PC-3 (cell line): Measurements from ENCODE around the gene SHBG. TPM values are rescaled to one million over a fixed set of nuclear protein-coding genes. Genes with fewer than 3 reads are reported as not detected.

Experiments
- ATAC-seq: fragments of 200-7000 bp; cut with Tn5 transposase; 2 replicates; pipeline ENCODE4 v1.9.1; 2020; ENCODE audit warnings: mild to moderate bottlenecking, moderate library complexity
- BruUV-seq: library from RNA; stranded (reverse); fragments of 400-500 nt; replicated peaks from 2 replicates; lab custom pipeline; 2021; lab: Mats Ljungman, UMichigan
- CTCF ChIA-PET: fragments of 300-600 bp; sonication (Branson Sonifier 250); formaldehyde crosslinking; loops from one replicate; lab custom pipeline; 2022; ENCODE audit warnings: antibody characterized with exemption; lab: Charles Lee
- POLR2A ChIA-PET: fragments of 300-600 bp; sonication (Branson Sonifier 250); formaldehyde crosslinking; loops from one replicate; lab custom pipeline; 2022; ENCODE audit warnings: antibody characterized with exemption; ENCODE audit not compliant: unreplicated experiment; lab: Charles Lee
- DNase-seq: peaks from one replicate; pipeline ENCODE4 v3.0.0-alpha.2; 2015
- H2AFZ ChIP-seq: fragments of 300-600 bp; sonication (generic); 2 replicates; pipeline ENCODE4 v1.6.0; 2016; ENCODE audit warnings: antibody characterized with exemption, low read length
- H3F3A ChIP-seq: fragments of 300-600 bp; sonication (generic); one replicate; pipeline ENCODE4 v1.6.0; 2017; ENCODE audit warnings: antibody characterized with exemption, low read length, control low read depth, mild to moderate bottlenecking; ENCODE audit not compliant: unreplicated experiment
- H3K27ac ChIP-seq: fragments of 300-600 bp; sonication (generic); 2 replicates; pipeline ENCODE4 v1.5.1; 2016; ENCODE audit warnings: mild to moderate bottlenecking, low read length
- H3K27me3 ChIP-seq: fragments of 300-600 bp; sonication (generic); 2 replicates; pipeline ENCODE4 v1.6.1; 2016; ENCODE audit warnings: low read length, mixed read lengths
- H3K36me3 ChIP-seq: fragments of 300-600 bp; sonication (generic); 2 replicates; pipeline ENCODE4 v1.6.1; 2016; ENCODE audit warnings: low read depth, mixed run types, low read length, mixed read lengths
- H3K4me1 ChIP-seq: fragments of 300-600 bp; sonication (generic); 2 replicates; pipeline ENCODE4 v1.5.1; 2016; ENCODE audit warnings: low read length; ENCODE audit not compliant: insufficient read depth
- H3K4me2 ChIP-seq: fragments of 300-600 bp; sonication (generic); 2 replicates; pipeline ENCODE4 v1.6.0; 2016; ENCODE audit warnings: low read length
- H3K4me3 ChIP-seq: fragments of 300-600 bp; sonication (generic); 2 replicates; pipeline ENCODE4 v1.5.1; 2016; ENCODE audit warnings: mild to moderate bottlenecking, low read length, mixed read lengths
- H3K79me2 ChIP-seq: fragments of 300-600 bp; sonication (generic); 2 replicates; pipeline ENCODE4 v1.6.1; 2017; ENCODE audit warnings: low read length, mixed read lengths
- H3K9ac ChIP-seq: fragments of 300-600 bp; sonication (generic); 2 replicates; pipeline ENCODE4 v1.6.0; 2016; ENCODE audit warnings: mild to moderate bottlenecking, low read length
- H3K9me2 ChIP-seq: fragments of 300-600 bp; sonication (generic); replicated peaks from 2 replicates; pipeline ENCODE4 v1.6.1; 2016; ENCODE audit warnings: mixed run types, low read length, mixed read lengths
- H3K9me3 ChIP-seq: fragments of 300-600 bp; sonication (generic); 2 replicates; pipeline ENCODE4 v1.6.1; 2016; ENCODE audit warnings: low read length, mixed read lengths
- H4K20me1 ChIP-seq: fragments of 300-600 bp; sonication (generic); 2 replicates; pipeline ENCODE4 v1.6.1; 2016; ENCODE audit warnings: low read length, mixed read lengths
- CTCF ChIP-seq: fragments of 300-600 bp; sonication (generic); conservative IDR thresholded peaks from 2 replicates; pipeline ENCODE4 v1.5.1; 2017; ENCODE audit warnings: antibody characterized with exemption, low read depth, mild to moderate bottlenecking, low read length
- EZH2 ChIP-seq: fragments of 300-600 bp; sonication (generic); IDR thresholded peaks from one replicate; pipeline ENCODE4 v1.6.1; 2017; ENCODE audit warnings: antibody characterized with exemption, mild to moderate bottlenecking, low read length; ENCODE audit not compliant: unreplicated experiment
- EZH2phosphoT487 ChIP-seq: fragments of 300-600 bp; sonication (generic); IDR thresholded peaks from 2 replicates; pipeline ENCODE4 v1.6.1; 2018; ENCODE audit warnings: mild to moderate bottlenecking, antibody characterized with exemption, low read length, borderline replicate concordance
- intact Hi-C: fragments of 100-400 bp; cut with micrococcal nuclease; formaldehyde crosslinking; loops from 2 replicates; pipeline ENCODE4 v1.9.0; 2023
- total RNA-seq: library from RNA; depleted of rRNA; stranded (reverse); fragments of >200 nt; gene quantifications from 2 replicates; pipeline ENCODE4 v1.2.3, GENCODE V29; 2014; rRNA removed

Gene SHBG
- total RNA-seq, 1 experiment from 2014 or later = not detected

- H3K9ac ChIP-seq = no peak overlapping the region
- peaks cover 3% of the 10 kb centered on the region for H3K79me2 ChIP-seq
- H4K20me1 ChIP-seq = no peaks in the 10 kb centered on the region
- intact Hi-C loops = no loop called here
- ChIA-PET CTCF (no interaction called here), POLR2A (no interaction called here)
- no peak overlapping the region for H3K4me3 ChIP-seq
- ATAC-seq (no peak), DNase-seq (no peak)
- no peaks in the 10 kb centered on the region for H3K9me3 ChIP-seq
- TF ChIP-seq EZH2 (no peak), CTCF (no peak), EZH2phosphoT487 (no peak)
- no peaks in the 10 kb centered on the region for H3K9me2 ChIP-seq
- no peak overlapping the region for H3K27ac ChIP-seq
- peaks cover 12% of the 10 kb centered on the region for H3K36me3 ChIP-seq
- H3K4me1 ChIP-seq = no peaks in the 10 kb centered on the region
- H3K27me3 ChIP-seq = no peaks in the 10 kb centered on the region
- no peak overlapping the region for H3K4me2 ChIP-seq
- no TSS peak for BruUV-seq
- no peak overlapping the region for H2AFZ ChIP-seq
- no peaks in the 10 kb centered on the region for H3F3A ChIP-seq
These were observed 47.6 kb downstream of the SHBG start for GRCh38 chr17:7677388-7678067.

Other genes starting within 250 kb of the SHBG start
- gene TNK1, start 249.0 kb upstream of the SHBG start, total RNA-seq = 10.8 and 13.5 TPM in 2 replicates
- 53.8 and 62.7 TPM in 2 replicates for gene PLSCR3, start 235.6 kb upstream of the SHBG start, total RNA-seq
- 56.6 and 82.4 TPM in 2 replicates for gene TMEM256, start 226.0 kb upstream of the SHBG start, total RNA-seq
- 7.4 and 12.7 TPM in 2 replicates for gene NLGN2, start 222.3 kb upstream of the SHBG start, total RNA-seq
- gene SPEM1, start 209.8 kb upstream of the SHBG start, total RNA-seq = not detected in 2 replicates
- gene SPEM2, start 204.5 kb upstream of the SHBG start, total RNA-seq = not detected in 2 replicates
- not detected in 2 replicates for gene SPEM3, start 201.3 kb upstream of the SHBG start, total RNA-seq
- gene TMEM102, start 194.7 kb upstream of the SHBG start, total RNA-seq = 14.0 and 17.9 TPM in 2 replicates
- 0.69 and 1.0 TPM in 2 replicates for gene FGF11, start 190.6 kb upstream of the SHBG start, total RNA-seq
- gene CHRNB1, start 185.1 kb upstream of the SHBG start, total RNA-seq = 2.1 and 2.9 TPM in 2 replicates
- 14.7 and 18.4 TPM in 2 replicates for gene ZBTB4, start 150.5 kb upstream of the SHBG start, total RNA-seq
- not detected in 2 replicates for gene SLC35G6, start 148.7 kb upstream of the SHBG start, total RNA-seq
- 47.1 and 95.7 TPM in 2 replicates for gene POLR2A, start 145.8 kb upstream of the SHBG start, total RNA-seq
- gene TNFSF12, start 81.1 kb upstream of the SHBG start, total RNA-seq = 15.2 and 24.2 TPM in 2 replicates
- 3.6 and 5.2 TPM in 2 replicates for gene TNFSF13, start 71.4 kb upstream of the SHBG start, total RNA-seq
- 82.8 and 88.7 TPM in 2 replicates for gene SENP3, start 68.2 kb upstream of the SHBG start, total RNA-seq
- gene CD68, start 50.5 kb upstream of the SHBG start, total RNA-seq = 30.2 and 32.4 TPM in 2 replicates
- 71.0 and 94.1 TPM in 2 replicates for gene MPDU1, start 46.3 kb upstream of the SHBG start, total RNA-seq
- 6.3 and 7.0 TPM in 2 replicates for gene SOX15, start 40.0 kb upstream of the SHBG start, total RNA-seq
- 51.4 and 67.2 TPM in 2 replicates for gene FXR2, start 15.2 kb upstream of the SHBG start, total RNA-seq
- gene SAT2, start 2.3 kb upstream of the SHBG start, total RNA-seq = 27.6 and 33.1 TPM in 2 replicates
- gene ATP1B2, start 20.8 kb downstream of the SHBG start, total RNA-seq = not detected in 2 replicates
- gene TP53, start 57.4 kb downstream of the SHBG start, total RNA-seq = 2.0 and 3.4 TPM in 2 replicates
- gene WRAP53, start 58.3 kb downstream of the SHBG start, total RNA-seq = 18.0 and 22.6 TPM in 2 replicates
- 4.9 and 7.7 TPM in 2 replicates for gene EFNB3, start 75.1 kb downstream of the SHBG start, total RNA-seq
- gene DNAH2, start 87.6 kb downstream of the SHBG start, total RNA-seq = 0.62 and 0.92 TPM in 2 replicates
- gene KDM6B, start 204.1 kb downstream of the SHBG start, total RNA-seq = 3.2 and 158 TPM in 2 replicates
- gene TMEM88, start 224.9 kb downstream of the SHBG start, total RNA-seq = 1.5 TPM in 1 of 2 replicates, not detected in the other
- 403 and 409 TPM in 2 replicates for gene NAA38, start 227.4 kb downstream of the SHBG start, total RNA-seq
- gene CYB5D1, start 227.9 kb downstream of the SHBG start, total RNA-seq = 16.7 and 23.1 TPM in 2 replicates